Measurements from ENCODE around the gene PLEKHH1. TPM values are rescaled to one million over a fixed set of nuclear protein-coding genes. Genes with fewer than 3 reads are reported as not detected.
A peak's percentile ranks its signal among the peaks of the same experiment; 100 is the strongest.
"Not testable (repeated sequence)": the region's sequence is repeated elsewhere in the genome, so short reads cannot be mapped to it uniquely, and the experiment has no call there.

PLEKHH1 gene
- total RNA-seq, 3 donors from 2014 or later, result 45.8 to 110 (median 61.5) TPM

GRCh38 chr14:67536087-67536486 lies 3.0 kb downstream of the PLEKHH1 start:
- no peak for TF ChIP-seq CTCF (IDR thresholded peaks at IDR 0.05)
- Histone ChIP-seq H3K9me3 (no peaks in the 10 kb centered on the region), H3K4me3 (no peak overlapping the region), H3K36me3 (ENCODE audit: low read depth) (no peaks in the 10 kb centered on the region), H3K4me1 (ENCODE audit: low read depth) (peaks cover 10% of the 10 kb centered on the region)
- intact Hi-C loops (cut with DNase I, micrococcal nuclease), result no loop called here
- no peak for ATAC-seq
- DNase-seq, result no peak

GRCh38 chr14:67537736-67538135 lies 4.6 kb downstream of the PLEKHH1 start:
- peaks cover 17% of the 10 kb centered on the region for H3K4me1 ChIP-seq (ENCODE audit: low read depth)
- intact Hi-C loops (cut with DNase I, micrococcal nuclease), result no loop called here
- no peaks in the 10 kb centered on the region for H3K36me3 ChIP-seq (ENCODE audit: low read depth)
- no peak for DNase-seq
- ATAC-seq, result no peak
- no peak overlapping the region for H3K4me3 ChIP-seq
- no peak for TF ChIP-seq CTCF (IDR thresholded peaks at IDR 0.05)
- H3K9me3 ChIP-seq, result no peaks in the 10 kb centered on the region

- DNase-seq (no peak), ATAC-seq (no peak)
- Histone ChIP-seq H3K4me1 (ENCODE audit: low read depth) (peaks cover 17% of the 10 kb centered on the region), H3K36me3 (ENCODE audit: low read depth) (no peaks in the 10 kb centered on the region), H3K4me3 (no peak overlapping the region), H3K9me3 (no peaks in the 10 kb centered on the region)
- TF ChIP-seq CTCF (IDR thresholded peaks at IDR 0.05), result no peak
- intact Hi-C loops (cut with DNase I, micrococcal nuclease), result no loop called here
Observed at GRCh38 chr14:67538501-67538900, 5.4 kb downstream of the PLEKHH1 start.

- ATAC-seq (no peak), DNase-seq (no peak)
- Histone ChIP-seq H3K9me3 (no peaks in the 10 kb centered on the region), H3K36me3 (ENCODE audit: low read depth) (no peaks in the 10 kb centered on the region), H3K4me1 (ENCODE audit: low read depth) (peaks cover 16% of the 10 kb centered on the region), H3K4me3 (no peak overlapping the region)
- intact Hi-C loops (cut with DNase I, micrococcal nuclease), result no loop called here
- no peak for TF ChIP-seq CTCF (IDR thresholded peaks at IDR 0.05)
Observed at GRCh38 chr14:67539116-67539515, 6.0 kb downstream of the PLEKHH1 start.

DNA sequence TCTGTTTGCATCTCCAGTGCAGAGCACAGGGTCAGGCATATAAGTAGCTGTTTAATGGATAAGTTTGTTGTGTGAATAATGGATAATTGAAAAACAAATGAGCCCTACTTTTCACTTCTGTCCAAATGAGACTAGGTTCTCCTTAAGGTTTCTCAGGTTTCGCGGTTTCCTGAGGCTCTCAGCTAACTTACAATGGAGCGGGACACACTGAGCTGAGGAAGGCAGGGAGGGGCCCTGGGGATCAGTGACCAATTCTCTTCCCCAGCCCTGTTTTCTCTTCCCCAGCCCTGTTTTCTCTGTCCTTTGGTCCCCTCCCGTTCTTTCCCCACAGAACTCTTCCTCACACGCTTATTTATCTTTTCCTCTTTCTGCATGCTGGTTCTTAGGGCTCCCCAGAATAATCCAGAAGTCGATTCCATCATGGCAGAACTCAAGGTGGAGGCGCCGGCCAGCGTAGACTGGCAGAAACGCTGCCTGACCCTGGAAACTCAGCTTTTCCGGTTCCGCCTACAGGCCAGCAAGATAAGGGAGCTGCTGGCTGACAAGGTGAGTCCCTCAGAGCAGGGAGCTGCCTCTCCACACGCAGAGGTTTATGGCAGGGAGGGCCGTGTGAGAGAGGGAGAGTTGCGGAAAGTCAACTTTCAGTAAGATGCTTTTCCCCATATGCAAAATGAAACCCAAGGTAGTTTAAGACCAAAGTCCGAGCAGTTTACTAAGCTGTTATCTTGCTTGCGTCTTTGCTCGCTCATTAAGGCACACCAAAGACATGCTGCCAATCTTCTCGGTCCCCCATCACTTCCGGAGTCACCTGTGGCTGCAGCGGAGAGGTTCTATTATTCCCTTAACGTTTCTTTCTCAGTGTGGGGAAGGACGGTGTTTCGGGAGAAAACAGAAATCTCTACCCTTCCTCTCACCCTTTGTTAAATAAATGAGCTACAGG lies 8.6 kb downstream of the PLEKHH1 start:
- H3K4me3 ChIP-seq, result no peak overlapping the region
- H3K4me1 ChIP-seq (ENCODE audit: low read depth), result peaks cover 12% of the 10 kb centered on the region
- intact Hi-C loops (cut with DNase I, micrococcal nuclease), result no loop called here
- DNase-seq (peak; percentile 84 to 87 (median 86)), ATAC-seq (peak; percentile 99)
- H3K9me3 ChIP-seq, result no peaks in the 10 kb centered on the region
- H3K36me3 ChIP-seq (ENCODE audit: low read depth), result no peaks in the 10 kb centered on the region
- no peak for TF ChIP-seq CTCF (IDR thresholded peaks at IDR 0.05)

DNA sequence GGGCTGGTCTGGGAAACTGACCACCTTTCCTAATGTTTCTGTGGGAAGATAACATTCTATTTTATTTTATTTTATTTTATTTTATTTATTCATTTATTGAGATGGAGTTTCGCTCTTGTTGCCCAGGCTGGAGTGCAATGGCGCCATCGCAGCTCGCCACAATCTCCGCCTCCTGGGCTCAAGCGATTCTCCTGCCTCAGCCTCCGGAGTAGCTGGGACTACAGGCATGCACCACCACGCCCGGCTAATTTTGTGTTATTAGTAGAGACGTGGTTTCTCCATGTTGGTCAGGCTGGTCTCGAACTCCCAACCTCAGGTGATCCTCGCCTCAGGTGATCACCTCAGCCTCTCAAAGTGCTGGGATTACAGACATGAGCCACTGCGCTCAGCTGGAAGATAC lies 9.5 kb downstream of the PLEKHH1 start:
- peak in 1 of 3 donors; percentile 12 for DNase-seq
- H3K4me3 ChIP-seq; H3K9me3 ChIP-seq; ATAC-seq; intact Hi-C loops (cut with DNase I, micrococcal nuclease); H3K36me3 ChIP-seq (ENCODE audit: low read depth): not testable (repeated sequence)
- H3K4me1 ChIP-seq (ENCODE audit: low read depth), result peaks cover 12% of the 10 kb centered on the region
